Upper lobe of right lung (tissue), 1 donor: ENCODE data around the gene EPB41L4A. TPM values are rescaled to one million over a fixed set of nuclear protein-coding genes. Genes with fewer than 3 reads are reported as not detected.
"Not testable (repeated sequence)": the region's sequence is repeated elsewhere in the genome, so short reads cannot be mapped to it uniquely, and the experiment has no call there.

ENCODE experiments used
- ATAC-seq: fragments of 200-7000 bp; cut with Tn5 transposase; one replicate; pipeline ENCODE4 v1.9.1; 2020; ENCODE audit warnings: mild to moderate bottlenecking, moderate library complexity
- DNase-seq: peaks from one replicate; pipeline ENCODE4 v3.0.0-alpha.2; 2020
- H3K27ac ChIP-seq: fragments of 200-600 bp; one replicate; pipeline ENCODE4 v1.8.0; 2022
- H3K27me3 ChIP-seq: fragments of 200-600 bp; one replicate; pipeline ENCODE4 v1.8.0; 2022; ENCODE audit warnings: mild to moderate bottlenecking
- H3K36me3 ChIP-seq: fragments of 200-600 bp; one replicate; pipeline ENCODE4 v1.8.0; 2022
- H3K4me1 ChIP-seq: fragments of 200-600 bp; one replicate; pipeline ENCODE4 v1.8.0; 2022
- H3K4me3 ChIP-seq: fragments of 200-600 bp; one replicate; pipeline ENCODE4 v1.8.0; 2022; ENCODE audit warnings: mild to moderate bottlenecking
- H3K9me3 ChIP-seq: fragments of 200-600 bp; one replicate; pipeline ENCODE4 v1.8.0; 2022
- intact Hi-C: fragments of 100-400 bp; cut with DNase I; formaldehyde crosslinking; loops from one replicate; pipeline ENCODE4 v1.11.0; 2022
- total RNA-seq: library from RNA; stranded (reverse); fragmentation: NEBNext Ultra II Directional; extraction: Animal tissue kit (Norgen Biotek cat#: 25700); gene quantifications from one replicate; pipeline ENCODE4 v1.2.1, GENCODE V29; 2021
- TF ChIP-seq, protein P1 (sequence below): fragments of 200-600 bp; IDR thresholded peaks from one replicate; pipeline ENCODE4 v1.8.0; 2022; ENCODE audit warnings: antibody characterized with exemption
- donor health status: DM: no; HTN: yes; CAD: no; lungs with severe emphysema.

The EPB41L4A gene
- total RNA-seq, 1 donor from 2014 or later: 35.2 TPM

DNA sequence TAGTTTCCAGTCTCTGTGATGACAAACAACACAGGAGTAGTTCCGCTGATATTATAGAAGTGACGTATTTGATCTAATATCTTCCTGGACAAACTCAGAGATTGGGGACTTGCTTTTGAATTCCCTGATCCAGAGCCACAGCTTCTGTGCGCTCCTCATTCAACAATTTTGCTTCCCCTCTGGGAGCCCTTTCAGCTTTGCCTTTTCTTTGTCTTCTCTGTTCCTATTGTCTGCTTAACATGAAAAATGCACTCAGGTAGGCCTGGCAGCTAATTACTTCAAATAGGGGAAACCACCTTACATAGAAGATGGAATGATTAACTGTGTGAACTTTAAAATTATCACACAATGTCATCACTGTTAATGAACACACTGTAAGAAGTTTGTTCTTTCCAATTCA lies 192.9 kb downstream of the EPB41L4A start:
- Histone ChIP-seq H3K27ac (no peak overlapping the region), H3K4me3 (no peak overlapping the region), H3K9me3 (no peaks in the 10 kb centered on the region), H3K36me3 (no peaks in the 10 kb centered on the region), H3K27me3 (no peaks in the 10 kb centered on the region), H3K4me1 (peaks cover 5% of the 10 kb centered on the region)
- no peak for DNase-seq
- ATAC-seq: no peak
- TF ChIP-seq, protein P1, sequence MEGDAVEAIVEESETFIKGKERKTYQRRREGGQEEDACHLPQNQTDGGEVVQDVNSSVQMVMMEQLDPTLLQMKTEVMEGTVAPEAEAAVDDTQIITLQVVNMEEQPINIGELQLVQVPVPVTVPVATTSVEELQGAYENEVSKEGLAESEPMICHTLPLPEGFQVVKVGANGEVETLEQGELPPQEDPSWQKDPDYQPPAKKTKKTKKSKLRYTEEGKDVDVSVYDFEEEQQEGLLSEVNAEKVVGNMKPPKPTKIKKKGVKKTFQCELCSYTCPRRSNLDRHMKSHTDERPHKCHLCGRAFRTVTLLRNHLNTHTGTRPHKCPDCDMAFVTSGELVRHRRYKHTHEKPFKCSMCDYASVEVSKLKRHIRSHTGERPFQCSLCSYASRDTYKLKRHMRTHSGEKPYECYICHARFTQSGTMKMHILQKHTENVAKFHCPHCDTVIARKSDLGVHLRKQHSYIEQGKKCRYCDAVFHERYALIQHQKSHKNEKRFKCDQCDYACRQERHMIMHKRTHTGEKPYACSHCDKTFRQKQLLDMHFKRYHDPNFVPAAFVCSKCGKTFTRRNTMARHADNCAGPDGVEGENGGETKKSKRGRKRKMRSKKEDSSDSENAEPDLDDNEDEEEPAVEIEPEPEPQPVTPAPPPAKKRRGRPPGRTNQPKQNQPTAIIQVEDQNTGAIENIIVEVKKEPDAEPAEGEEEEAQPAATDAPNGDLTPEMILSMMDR: no peak
- intact Hi-C loops: no loop called here

DNA sequence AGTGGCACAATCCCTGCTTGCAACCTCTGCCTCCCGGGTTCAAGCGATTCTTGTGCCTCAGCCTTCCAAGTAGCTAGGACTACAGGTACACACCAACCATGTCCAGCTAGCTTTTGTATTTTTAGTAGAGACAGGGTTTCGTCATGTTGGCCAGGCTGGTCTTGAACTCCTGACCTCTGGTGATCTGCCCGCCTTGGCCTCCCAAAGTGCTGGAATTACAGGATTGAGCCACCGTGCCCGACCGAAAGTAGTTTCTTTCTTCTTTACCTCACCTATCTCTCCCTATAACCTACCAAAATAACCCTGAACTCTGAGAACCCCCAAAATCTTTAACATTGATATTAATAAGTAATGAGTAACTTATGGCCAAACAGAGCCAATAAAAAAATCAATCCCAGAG lies 196.1 kb downstream of the EPB41L4A start:
- DNase-seq, H3K4me1 ChIP-seq, H3K27ac ChIP-seq, intact Hi-C loops, H3K4me3 ChIP-seq, H3K9me3 ChIP-seq, H3K27me3 ChIP-seq, H3K36me3 ChIP-seq, ATAC-seq: not testable (repeated sequence)

DNA sequence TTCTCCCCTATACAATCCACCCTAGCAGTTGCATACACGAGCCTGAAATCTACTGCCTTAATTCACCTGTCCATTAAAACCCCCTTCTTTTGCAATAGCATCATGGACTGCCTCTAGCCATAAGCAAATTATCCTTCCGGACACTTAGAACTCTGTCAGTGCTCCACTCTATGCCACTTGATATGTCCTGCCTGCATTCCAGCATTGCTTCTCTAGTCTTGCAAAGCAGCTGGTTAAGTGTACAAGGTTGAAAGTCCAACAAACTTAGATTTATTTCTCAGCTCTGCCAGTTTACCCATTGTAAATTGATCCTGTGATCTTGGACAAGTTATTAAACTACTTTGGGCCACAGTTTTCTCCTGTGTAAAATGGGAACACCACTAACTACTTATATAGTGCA lies 197.9 kb downstream of the EPB41L4A start:
- Histone ChIP-seq H3K27ac (no peak overlapping the region), H3K9me3 (no peaks in the 10 kb centered on the region), H3K27me3 (no peaks in the 10 kb centered on the region), H3K4me1 (no peaks in the 10 kb centered on the region), H3K36me3 (no peaks in the 10 kb centered on the region), H3K4me3 (no peak overlapping the region)
- TF ChIP-seq, protein P1: no peak
- intact Hi-C loops: no loop called here
- ATAC-seq (peak; percentile 59), DNase-seq (no peak)

DNA sequence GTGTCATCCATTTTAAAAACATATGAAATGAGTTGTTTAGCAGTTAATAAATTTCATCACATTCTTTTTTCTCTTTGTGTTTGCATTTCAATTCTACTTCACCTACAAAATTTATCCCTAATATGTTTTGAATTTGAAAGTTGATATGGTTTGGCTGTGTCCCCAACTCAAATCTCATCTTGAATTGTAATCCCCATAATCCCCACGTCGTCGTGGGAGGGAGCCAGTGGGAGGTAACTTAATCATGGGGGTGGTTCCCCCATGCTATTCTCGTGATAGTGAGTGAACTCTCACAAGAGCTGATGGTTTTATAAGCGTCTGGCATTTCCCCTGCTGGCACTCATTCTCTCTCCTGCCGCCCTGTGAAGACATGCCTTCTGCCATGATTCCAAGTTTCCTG lies 200.1 kb downstream of the EPB41L4A start:
- Histone ChIP-seq H3K4me3 (no peak overlapping the region), H3K27me3 (no peaks in the 10 kb centered on the region), H3K9me3 (no peaks in the 10 kb centered on the region), H3K4me1 (no peaks in the 10 kb centered on the region), H3K36me3 (no peaks in the 10 kb centered on the region), H3K27ac (no peak overlapping the region)
- intact Hi-C loops: no loop called here
- ATAC-seq: no peak
- TF ChIP-seq, protein P1: no peak
- no peak for DNase-seq

DNA sequence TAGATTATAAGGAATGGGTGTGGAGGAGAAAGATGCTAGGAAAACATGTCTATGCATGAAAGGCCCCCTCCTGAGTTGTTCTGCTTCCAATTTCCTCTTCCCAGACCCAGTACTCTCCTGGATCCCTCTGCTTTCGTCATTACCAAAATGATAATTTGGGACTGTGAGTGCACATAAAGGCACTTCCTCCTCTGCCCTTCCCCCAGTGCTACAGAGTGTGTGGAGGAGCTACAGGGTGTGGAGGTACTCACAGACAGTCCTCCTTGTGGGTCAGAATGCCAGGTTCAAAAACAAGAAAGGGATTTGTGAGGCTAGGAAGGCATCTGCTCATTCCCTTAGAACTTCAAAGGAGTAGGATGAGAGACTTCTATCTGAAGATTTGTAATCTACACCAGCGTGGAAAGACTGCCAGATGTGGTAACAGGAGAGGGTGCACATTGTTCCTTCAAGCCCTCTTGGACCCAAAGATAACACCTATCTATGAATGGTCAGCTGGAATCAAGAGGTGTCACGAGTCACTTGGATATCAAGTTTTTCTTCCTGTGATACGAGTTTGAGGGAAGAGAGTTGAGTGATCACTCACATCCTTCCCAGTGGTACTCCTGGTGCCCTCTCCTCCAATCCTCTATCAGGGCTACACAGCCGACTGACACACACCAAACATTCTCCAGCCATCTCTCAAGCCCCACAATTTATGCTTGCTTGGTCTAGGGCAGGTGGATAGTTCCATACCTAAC lies 201.1 kb downstream of the EPB41L4A start:
- TF ChIP-seq, protein P1: no peak
- intact Hi-C loops: no loop called here
- H3K4me3 ChIP-seq: no peak overlapping the region
- no peak for ATAC-seq
- no peaks in the 10 kb centered on the region for H3K4me1 ChIP-seq
- no peak for DNase-seq
- no peaks in the 10 kb centered on the region for H3K27me3 ChIP-seq
- no peak overlapping the region for H3K27ac ChIP-seq
- H3K9me3 ChIP-seq: no peaks in the 10 kb centered on the region
- no peaks in the 10 kb centered on the region for H3K36me3 ChIP-seq

DNA sequence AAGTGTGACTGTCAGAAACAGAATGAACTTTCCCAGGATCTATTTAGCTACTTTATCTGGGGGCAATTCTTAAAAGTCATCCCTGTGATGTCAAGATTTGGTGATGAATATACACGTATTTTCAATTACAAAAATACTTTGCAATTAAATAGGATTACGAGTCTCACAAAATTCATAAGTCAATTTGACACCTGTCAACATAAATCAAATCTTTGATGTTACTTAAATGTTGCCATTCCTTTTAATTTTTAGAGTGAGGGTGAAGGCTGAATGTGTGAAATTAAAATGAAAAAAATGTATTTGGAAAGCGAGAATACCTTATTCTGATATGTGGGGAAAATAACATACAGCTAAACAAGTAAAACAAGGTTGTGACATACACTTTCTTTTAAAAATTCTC lies 202.9 kb downstream of the EPB41L4A start:
- no peak for ATAC-seq
- H3K4me3 ChIP-seq: no peak overlapping the region
- TF ChIP-seq, protein P1: no peak
- H3K4me1 ChIP-seq: no peaks in the 10 kb centered on the region
- intact Hi-C loops: no loop called here
- DNase-seq: no peak
- no peaks in the 10 kb centered on the region for H3K36me3 ChIP-seq
- H3K27me3 ChIP-seq: no peaks in the 10 kb centered on the region
- no peaks in the 10 kb centered on the region for H3K9me3 ChIP-seq
- H3K27ac ChIP-seq: no peak overlapping the region
